ENCODE measurements around the gene NRARP. TPM values are rescaled to one million over a fixed set of nuclear protein-coding genes. Genes with fewer than 3 reads are reported as not detected.

NRARP gene
- total RNA-seq, 1 experiment from 2014 or later: 23.8 TPM

- no peak overlapping the region for H4K8ac ChIP-seq (replicated peaks; ENCODE audit: insufficient read length, low read depth, low read length)
- H3K79me1 ChIP-seq (ENCODE audit: insufficient read depth, low read depth, low read length, poor library complexity, severe bottlenecking): no peaks in the 10 kb centered on the region
- no peak overlapping the region for H2BK20ac ChIP-seq (ENCODE audit: low read depth, low read length, poor library complexity, severe bottlenecking)
- H3K27me3 Mint-ChIP-seq (ENCODE audit: low read depth): peaks cover 21% of the 10 kb centered on the region
- no peak overlapping the region for H3K9ac ChIP-seq (ENCODE audit: extremely low read depth, insufficient read length, low read length)
- H4K91ac ChIP-seq (ENCODE audit: insufficient read length, low read depth, low read length): no peak overlapping the region
- no peak overlapping the region for H2BK12ac ChIP-seq (ENCODE audit: insufficient read length, low read depth, low read length)
- no peak overlapping the region for H2BK5ac ChIP-seq (ENCODE audit: insufficient read length, low read length)
- no peaks in the 10 kb centered on the region; a peak in 2 of 5 replicates for H3K9me3 Mint-ChIP-seq
- no peak overlapping the region for H4K5ac ChIP-seq (ENCODE audit: insufficient read length, low read depth, low read length)
- H4K20me1 ChIP-seq (ENCODE audit: control insufficient read depth, insufficient read depth, insufficient read length): no peaks in the 10 kb centered on the region
- H2BK120ac ChIP-seq (ENCODE audit: low read depth, low read length, poor library complexity, severe bottlenecking): no peak overlapping the region
- H3K56ac ChIP-seq (ENCODE audit: insufficient read length, low read depth, low read length): no peak overlapping the region
- no peaks in the 10 kb centered on the region for H3K79me2 ChIP-seq (ENCODE audit: insufficient read depth, low read length)
- H3K23me2 ChIP-seq (ENCODE audit: insufficient read length, low read depth, low read length, poor library complexity, severe bottlenecking): peaks cover 12% of the 10 kb centered on the region
- H3K9me3 ChIP-seq (ENCODE audit: control insufficient read depth, low read depth, low read length): no peaks in the 10 kb centered on the region
- TF ChIP-seq CTCF (conservative IDR thresholded peaks at IDR 0.05): no peak
- no peak overlapping the region for H3K27ac Mint-ChIP-seq
- peak overlapping the region; percentile 37; the same call in 1 of the 2 replicates for H3K14ac ChIP-seq (ENCODE audit: insufficient read depth, low read length)
- DNase-seq: peak; percentile 51
- H3K4me1 Mint-ChIP-seq: peaks cover 7 to 10% of the 10 kb centered on the region in 2 experiments
- H3K36me3 Mint-ChIP-seq (ENCODE audit: insufficient read depth in 1 of 3, low read depth in 3 of 3): peaks cover 0 to 1% (median 0%) of the 10 kb centered on the region in 3 experiments; a peak in 1 of 7 replicates
- H2AFZ ChIP-seq (ENCODE audit: low read length): no peak overlapping the region
- no peak overlapping the region for H3K18ac ChIP-seq (ENCODE audit: insufficient read length, low read depth, low read length)
- H3K27me3 ChIP-seq (ENCODE audit: insufficient read depth, low read length): no peaks in the 10 kb centered on the region
- no peak overlapping the region for H2AK5ac ChIP-seq (ENCODE audit: insufficient read length, low read length)
- no peak overlapping the region for H3K27ac ChIP-seq (ENCODE audit: insufficient read length, low read depth, low read length)
- H3K23ac ChIP-seq (ENCODE audit: insufficient read length, low read depth, low read length): no peak overlapping the region
- peak overlapping the region; percentile 58 to 77 for H3K4me3 Mint-ChIP-seq
- H3K4me1 ChIP-seq (ENCODE audit: insufficient read depth, low read length): no peaks in the 10 kb centered on the region
- H3T11ph ChIP-seq (ENCODE audit: low read length): no peak overlapping the region
- H2BK15ac ChIP-seq (ENCODE audit: low read depth, low read length): no peak overlapping the region; the same call in 1 of the 2 replicates
- WGBS (ENCODE audit: extremely low coverage, insufficient read length, low lambda C conversion rate): no CpG with 5 or more reads among the region's 39 CpGs
- H3K4ac ChIP-seq (ENCODE audit: low read depth, low read length): no peak overlapping the region
- H3K4me2 ChIP-seq (ENCODE audit: insufficient read depth, insufficient read length, low read length): peak overlapping the region; percentile 38
Observed at GRCh38 chr9:137281345-137282116, 20.5 kb downstream of the NRARP start.
